B cell (primary cell): ENCODE data around the gene EML3.

ENCODE experiments used
- CTCF ChIP-seq: fragments of 200-600 bp; IDR thresholded peaks from one replicate; pipeline ENCODE4 v1.8.0; 2022; ENCODE audit warnings: antibody characterized with exemption, mild to moderate bottlenecking
- EZH2 ChIP-seq: IDR thresholded peaks from 2 replicates; pipeline ENCODE4 v1.6.1; 2012; ENCODE audit warnings: borderline replicate concordance, low read depth, mild to moderate bottlenecking, moderate library complexity, low read length; ENCODE audit not compliant: insufficient read depth, poor library complexity, severe bottlenecking

GRCh38 chr11:62612366-62613290 lies at the start of gene EML3, which contains the start of gene ROM1:
- peak; percentile 99 for TF ChIP-seq CTCF
- TF ChIP-seq EZH2 = no peak
